HepG2 (cell line): ENCODE measurements around the gene YAP1. TPM values are rescaled to one million over a fixed set of nuclear protein-coding genes. Genes with fewer than 3 reads are reported as not detected.
A peak's percentile ranks its signal among the peaks of the same experiment; 100 is the strongest.

Source experiments
- ATAC-seq: fragments of 200-7000 bp; cut with Tn5 transposase; 3 replicates; pipeline ENCODE4 v1.9.1; 2020; ENCODE audit warnings: mild to moderate bottlenecking, moderate library complexity
- BruUV-seq: library from RNA; stranded (reverse); fragments of 400-500 nt; replicated peaks from 2 replicates; lab custom pipeline; 2021; lab: Mats Ljungman, UMichigan
- CTCF ChIA-PET: fragments of 300-600 bp; formaldehyde crosslinking; extraction: SDS; loops from one replicate; lab custom pipeline; 2021; ENCODE audit warnings: low total read pairs, inconsistent platforms, low intra/inter-chr PET ratio; lab: Yijun Ruan, JAX
- POLR2A ChIA-PET: fragments of 350-600 bp; sonication (Branson Sonifier 250); formaldehyde crosslinking; loops from one replicate; lab custom pipeline; 2020; ENCODE audit warnings: antibody characterized with exemption, inconsistent platforms; lab: Yijun Ruan, JAX
- DNase-seq: peaks from one replicate; pipeline ENCODE4 v3.0.0-alpha.2; 2015; ENCODE audit warnings: low spot score
- FAIRE-seq: peaks from 3 replicates; lab custom pipeline; 2011; peaks lifted over from hg19 to GRCh38; lab: Jason Lieb, UNC
- H2AFZ ChIP-seq: one replicate; pipeline ENCODE4 v1.6.1; 2011; ENCODE audit warnings: low read length, inconsistent platforms
- H3K27ac ChIP-seq: fragments of 300-600 bp; 3 replicates; pipeline ENCODE4 v1.8.0; 2011; ENCODE audit warnings: mixed run types, mild to moderate bottlenecking, mixed read lengths, low read length, inconsistent platforms; ENCODE audit not compliant: insufficient read depth; ENCODE audit errors: extremely low read length
- H3K27me3 ChIP-seq, 2 experiments: fragments of 200-600 bp in 1 of 2; 2 replicates in 1 of 2; 3 replicates in 1 of 2; pipeline versions ENCODE4 v1.6.0 to v1.8.0; 2011; ENCODE audit warnings: low read length in 2 of 2, mild to moderate bottlenecking in 2 of 2, moderate library complexity in 2 of 2, inconsistent platforms in 1 of 2; ENCODE audit not compliant: insufficient read depth in 2 of 2, control insufficient read depth in 1 of 2
- H3K36me3 ChIP-seq, 2 experiments: fragments of 200-600 bp in 1 of 2; replicated peaks in 1 of 2; 2 replicates in 1 of 2; 3 replicates in 1 of 2; pipeline versions ENCODE4 v1.5.1 to v1.8.0; 2011; ENCODE audit warnings: low read length in 2 of 2, inconsistent platforms in 1 of 2; ENCODE audit not compliant: insufficient read depth in 2 of 2, control insufficient read depth in 1 of 2
- H3K4me1 ChIP-seq: 2 replicates; pipeline ENCODE4 v1.5.1; 2012; ENCODE audit warnings: low read length, inconsistent platforms; ENCODE audit not compliant: insufficient read depth
- H3K4me2 ChIP-seq: 2 replicates; pipeline ENCODE4 v1.6.0; 2011; ENCODE audit warnings: low read depth, low read length, inconsistent platforms
- H3K4me3 ChIP-seq, 3 experiments: fragments of 200-600 bp in 1 of 3; sonication (generic), shearing (Covaris generic) in 1 of 3; replicated peaks in 1 of 3; 2 replicates each; pipeline ENCODE4 v1.5.1; 2011 to 2016; ENCODE audit warnings: low read length in 3 of 3, inconsistent platforms in 2 of 3, low read depth in 2 of 3, mild to moderate bottlenecking in 2 of 3, control low read depth in 1 of 3, mixed read lengths in 1 of 3; ENCODE audit not compliant: insufficient read depth in 1 of 3
- H3K79me2 ChIP-seq: one replicate; pipeline ENCODE4 v1.6.1; 2011; ENCODE audit warnings: low read length, inconsistent platforms; ENCODE audit not compliant: insufficient read depth
- H3K9ac ChIP-seq: 2 replicates; pipeline ENCODE4 v1.6.0; 2011; ENCODE audit warnings: mild to moderate bottlenecking, low read depth, low read length, inconsistent platforms; ENCODE audit not compliant: insufficient read depth
- H3K9me3 ChIP-seq: 2 replicates; pipeline ENCODE4 v1.5.1; 2012; ENCODE audit warnings: mild to moderate bottlenecking, low read length
- H4K20me1 ChIP-seq: 2 replicates; pipeline ENCODE4 v1.6.0; 2011; ENCODE audit warnings: inconsistent platforms, mild to moderate bottlenecking, low read length, moderate library complexity; ENCODE audit not compliant: insufficient read depth
- DMAP1 ChIP-seq: IDR thresholded peaks from 2 replicates; pipeline ENCODE4 v1.6.1; 2016
- JUNB ChIP-seq: sonication (generic); formaldehyde crosslinking; IDR thresholded peaks from 2 replicates; pipeline ENCODE4 v1.8.0; 2022; ENCODE audit warnings: missing genetic modification reagents, mild to moderate bottlenecking, borderline replicate concordance
- SALL2 ChIP-seq: sonication (generic); formaldehyde crosslinking; IDR thresholded peaks from 2 replicates; pipeline ENCODE4 v1.8.1; 2023; ENCODE audit warnings: mild to moderate bottlenecking, missing genetic modification reagents, inconsistent platforms
- TEAD2 ChIP-seq: sonication (generic); formaldehyde crosslinking; IDR thresholded peaks from 2 replicates; pipeline ENCODE4 v1.9.0; 2021; ENCODE audit warnings: missing genetic modification reagents
- ZNF337 ChIP-seq: sonication (generic); formaldehyde crosslinking; IDR thresholded peaks from 2 replicates; pipeline ENCODE4 v1.5.1; 2020; ENCODE audit warnings: missing genetic modification reagents, low read depth, mild to moderate bottlenecking, borderline replicate concordance
- ZNF589 ChIP-seq: sonication (generic); formaldehyde crosslinking; conservative IDR thresholded peaks from 2 replicates; pipeline ENCODE4 v1.8.0; 2022; ENCODE audit warnings: mild to moderate bottlenecking, moderate library complexity, missing genetic modification reagents
- ZNF598 ChIP-seq: sonication (generic); formaldehyde crosslinking; IDR thresholded peaks from 2 replicates; pipeline ENCODE4 v1.5.1; 2020; ENCODE audit warnings: mild to moderate bottlenecking, missing genetic modification reagents, borderline replicate concordance
- WGBS: methylation state at CpG from one replicate; pipeline ENCODE4 v1.1.6; 2017; ENCODE audit warnings: low lambda C conversion rate; 5-methylcytosine and 5-hydroxymethylcytosine counted together
- in situ Hi-C: cut with HindIII; loops from 2 replicates; pipeline ENCODE4 v1.10.0; 2017; ENCODE audit warnings: low pct_unique_long_range_greater_than_20kb; ENCODE audit not compliant: extremely low pct_ligation_motif_present
- intact Hi-C: fragments of 100-400 bp; cut with micrococcal nuclease; formaldehyde crosslinking; loops from one replicate; pipeline ENCODE4 v1.10.0; 2022; ENCODE audit not compliant: unreplicated experiment
- polyA plus RNA-seq, 8 experiments: library from polyadenylated mRNA; depleted of rRNA in 3 of 8; stranded (reverse) in 7 of 8; unstranded in 1 of 8; fragments of >200 nt; fragmentation: Illumina TruSeq in 4 of 8; extraction: Trizol in 4 of 8; gene quantifications; 2 replicates each; pipeline versions ENCODE4 v1.2.1 to v1.2.3, GENCODE V29; 2011 to 2016; ENCODE audit warnings: low read depth in 4 of 8, missing spikeins in 1 of 8, mixed read lengths in 1 of 8; ENCODE audit not compliant: insufficient read depth in 1 of 8
- total RNA-seq, 5 experiments: library from RNA; depleted of rRNA; stranded (reverse); fragments of >200 nt; fragmentation: Illumina TruSeq; extraction: Trizol; gene quantifications; 2 replicates each; pipeline ENCODE4 v1.2.3, GENCODE V29; 2016; ENCODE audit warnings: low read depth in 1 of 5
- TF ChIP-seq, protein P1 (sequence below): sonication (generic); formaldehyde crosslinking; IDR thresholded peaks from 2 replicates; pipeline ENCODE4 v1.4.0; 2020; ENCODE audit warnings: missing genetic modification reagents
- TF ChIP-seq, protein P2 (sequence below): sonication (generic); formaldehyde crosslinking; IDR thresholded peaks from 2 replicates; pipeline ENCODE4 v1.9.0; 2021; ENCODE audit warnings: missing genetic modification reagents, mild to moderate bottlenecking, borderline replicate concordance

The YAP1 gene
- total and polyA plus RNA-seq, 2 of the 13 experiments (the other 11 are each of a cell fraction or from before 2014, with no cell fraction given): 59.5 to 91.0 TPM

DNA sequence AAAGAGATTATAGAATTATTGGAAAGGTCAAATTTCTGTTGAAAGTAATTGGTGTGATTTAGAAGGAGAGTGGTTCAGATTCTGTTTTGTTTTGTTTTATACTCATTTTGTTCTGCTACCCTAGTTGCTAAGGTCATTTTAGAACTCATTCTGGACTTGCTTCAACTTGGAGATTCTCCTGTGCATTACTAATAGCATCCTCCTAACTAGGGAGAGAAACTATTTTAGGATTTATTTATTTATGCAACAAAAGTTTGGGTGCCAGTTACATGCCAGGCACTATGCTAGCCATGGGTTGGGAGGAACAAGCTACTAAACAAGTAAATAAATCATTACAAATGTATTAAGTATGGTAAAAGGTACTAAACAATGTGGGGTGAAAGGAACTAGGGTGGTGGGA lies 84.0 kb downstream of the YAP1 start:
- no TSS peak for BruUV-seq

DNA sequence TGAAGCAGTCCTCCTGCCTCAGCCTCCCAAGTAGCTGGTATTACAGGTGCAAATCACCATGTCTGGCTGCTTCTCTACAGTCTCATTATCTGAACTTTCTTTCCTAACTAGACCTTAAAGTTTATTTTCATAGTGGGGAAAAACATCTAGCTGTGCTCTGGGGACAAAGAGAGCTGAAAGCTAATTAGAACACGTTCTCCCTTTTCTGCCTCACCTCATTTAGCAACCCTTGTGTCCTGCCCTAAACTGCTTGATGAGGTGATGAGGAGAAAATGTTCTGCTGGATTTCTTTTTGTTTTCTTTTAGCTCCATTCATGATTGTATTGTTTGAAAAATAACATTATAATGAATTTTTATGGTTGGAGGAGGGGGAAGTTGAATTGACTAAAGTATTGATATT lies 84.7 kb downstream of the YAP1 start:
- peaks cover 12% of the 10 kb centered on the region; the same call in 1 of the 2 replicates for H3K9me3 ChIP-seq
- H3K27ac ChIP-seq: no peak overlapping the region
- H3K4me2 ChIP-seq: no peak overlapping the region
- peaks cover 2 to 19% of the 10 kb centered on the region in 2 experiments for H3K36me3 ChIP-seq
- in situ Hi-C loops (no loop called here), intact Hi-C loops (loop anchor here (5.0 kb wide), 1 partner anchor 333 kb away; no protein-coding TSS in a partner anchor)
- FAIRE-seq (no peak), DNase-seq (no peak), ATAC-seq (no peak)
- no TSS peak for BruUV-seq
- peaks cover 92% of the 10 kb centered on the region for H3K4me1 ChIP-seq
- H4K20me1 ChIP-seq: no peaks in the 10 kb centered on the region
- no peak overlapping the region for H2AFZ ChIP-seq
- peaks cover 23% of the 10 kb centered on the region for H3K79me2 ChIP-seq
- ChIA-PET CTCF (no interaction called here), POLR2A (no interaction called here)
- no peaks in the 10 kb centered on the region for H3K27me3 ChIP-seq
- H3K4me3 ChIP-seq: no peak overlapping the region
- WGBS: 100% methylated on average over 1 of the region's 1 CpG
- no peak overlapping the region for H3K9ac ChIP-seq
- TF ChIP-seq JUNB (no peak), ZNF589 (no peak), DMAP1 (CRISPR knock-in tag) (no peak), ZNF337 (CRISPR knock-in tag) (no peak), TEAD2 (CRISPR knock-in tag) (no peak), ZNF598 (no peak), SALL2 (CRISPR knock-in tag) (no peak)
- TF ChIP-seq, protein P1, sequence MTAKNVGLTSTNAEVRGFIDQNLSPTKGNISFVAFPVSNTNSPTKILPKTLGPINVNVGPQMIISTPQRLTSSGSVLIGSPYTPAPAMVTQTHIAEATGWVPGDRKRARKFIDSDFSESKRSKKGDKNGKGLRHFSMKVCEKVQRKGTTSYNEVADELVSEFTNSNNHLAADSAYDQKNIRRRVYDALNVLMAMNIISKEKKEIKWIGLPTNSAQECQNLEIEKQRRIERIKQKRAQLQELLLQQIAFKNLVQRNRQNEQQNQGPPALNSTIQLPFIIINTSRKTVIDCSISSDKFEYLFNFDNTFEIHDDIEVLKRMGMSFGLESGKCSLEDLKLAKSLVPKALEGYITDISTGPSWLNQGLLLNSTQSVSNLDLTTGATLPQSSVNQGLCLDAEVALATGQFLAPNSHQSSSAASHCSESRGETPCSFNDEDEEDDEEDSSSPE (CRISPR knock-in tag): no peak

More for the DNA sequence above, 84.0 kb downstream of the YAP1 start:
- no peak for ATAC-seq
- no peak for FAIRE-seq
- no peak for DNase-seq
- in situ Hi-C loops (no loop called here), intact Hi-C loops (loop anchor here (5.0 kb wide), 1 partner anchor 332 kb away; no protein-coding TSS in a partner anchor)
- no peak overlapping the region for H3K9ac ChIP-seq
- H3K27ac ChIP-seq: peak overlapping the region; percentile 95
- peaks cover 12% of the 10 kb centered on the region; the same call in 1 of the 2 replicates for H3K9me3 ChIP-seq
- no peak overlapping the region for H2AFZ ChIP-seq
- H3K4me2 ChIP-seq: no peak overlapping the region
- peaks cover 93% of the 10 kb centered on the region for H3K4me1 ChIP-seq
- POLR2A ChIA-PET: no interaction called here
- peaks cover 2 to 19% of the 10 kb centered on the region in 2 experiments for H3K36me3 ChIP-seq
- H3K79me2 ChIP-seq: peaks cover 26% of the 10 kb centered on the region
- TF ChIP-seq, protein P2, sequence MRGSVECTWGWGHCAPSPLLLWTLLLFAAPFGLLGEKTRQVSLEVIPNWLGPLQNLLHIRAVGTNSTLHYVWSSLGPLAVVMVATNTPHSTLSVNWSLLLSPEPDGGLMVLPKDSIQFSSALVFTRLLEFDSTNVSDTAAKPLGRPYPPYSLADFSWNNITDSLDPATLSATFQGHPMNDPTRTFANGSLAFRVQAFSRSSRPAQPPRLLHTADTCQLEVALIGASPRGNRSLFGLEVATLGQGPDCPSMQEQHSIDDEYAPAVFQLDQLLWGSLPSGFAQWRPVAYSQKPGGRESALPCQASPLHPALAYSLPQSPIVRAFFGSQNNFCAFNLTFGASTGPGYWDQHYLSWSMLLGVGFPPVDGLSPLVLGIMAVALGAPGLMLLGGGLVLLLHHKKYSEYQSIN (CRISPR knock-in tag): no peak
- no peak overlapping the region for H3K4me3 ChIP-seq
- H4K20me1 ChIP-seq: no peaks in the 10 kb centered on the region
- CTCF ChIA-PET: no interaction called here
- no peaks in the 10 kb centered on the region for H3K27me3 ChIP-seq
